HEK293 (cell line): ENCODE data around the gene CD300LB.

Source experiments
- KLF8 ChIP-seq: fragments of 450-650 bp; formaldehyde crosslinking; IDR thresholded peaks from 2 replicates; pipeline ENCODE4 v1.5.1; 2016; ENCODE audit warnings: missing biosample characterization, missing genetic modification characterization
- KLF9 ChIP-seq: fragments of 450-650 bp; formaldehyde crosslinking; IDR thresholded peaks from 2 replicates; pipeline ENCODE4 v1.5.1; 2016; ENCODE audit warnings: missing biosample characterization, missing genetic modification characterization, low read depth
- TSHZ1 ChIP-seq: fragments of 450-650 bp; formaldehyde crosslinking; IDR thresholded peaks from 2 replicates; pipeline ENCODE4 v1.5.1; 2016; ENCODE audit warnings: missing biosample characterization, missing genetic modification characterization, borderline replicate concordance
- ZNF133 ChIP-seq: fragments of 450-650 bp; formaldehyde crosslinking; IDR thresholded peaks from 2 replicates; pipeline ENCODE4 v1.5.1; 2016; ENCODE audit warnings: missing biosample characterization, missing genetic modification characterization
- ZNF341 ChIP-seq: fragments of 450-650 bp; formaldehyde crosslinking; IDR thresholded peaks from 2 replicates; pipeline ENCODE4; 2016; ENCODE audit warnings: low read depth, missing biosample characterization, missing genetic modification characterization
- ZNF350 ChIP-seq: fragments of 450-650 bp; formaldehyde crosslinking; IDR thresholded peaks from 2 replicates; pipeline ENCODE4 v1.5.0; 2017; ENCODE audit warnings: missing biosample characterization, mild to moderate bottlenecking, missing genetic modification characterization
- ZNF501 ChIP-seq: fragments of 450-650 bp; formaldehyde crosslinking; IDR thresholded peaks from 2 replicates; pipeline ENCODE4 v1.5.1; 2016; ENCODE audit warnings: missing biosample characterization, missing genetic modification characterization
- ZSCAN30 ChIP-seq: fragments of 450-650 bp; IDR thresholded peaks from 2 replicates; pipeline ENCODE4 v1.5.1; 2018; ENCODE audit warnings: missing biosample characterization, mild to moderate bottlenecking, missing genetic modification characterization, moderate library complexity
- TF ChIP-seq, protein P1 (sequence below): fragments of 450-650 bp; formaldehyde crosslinking; IDR thresholded peaks from 2 replicates; pipeline ENCODE4 v1.5.1; 2016; ENCODE audit warnings: missing biosample characterization, missing genetic modification characterization
- TF ChIP-seq, protein P2 (sequence below): fragments of 450-650 bp; formaldehyde crosslinking; IDR thresholded peaks from 2 replicates; pipeline ENCODE4; 2016; ENCODE audit warnings: missing biosample characterization, missing genetic modification characterization
- TF ChIP-seq, protein P3 (sequence below): fragments of 450-650 bp; formaldehyde crosslinking; IDR thresholded peaks from 2 replicates; pipeline ENCODE4 v1.5.1; 2016; ENCODE audit warnings: missing biosample characterization, missing genetic modification characterization

DNA sequence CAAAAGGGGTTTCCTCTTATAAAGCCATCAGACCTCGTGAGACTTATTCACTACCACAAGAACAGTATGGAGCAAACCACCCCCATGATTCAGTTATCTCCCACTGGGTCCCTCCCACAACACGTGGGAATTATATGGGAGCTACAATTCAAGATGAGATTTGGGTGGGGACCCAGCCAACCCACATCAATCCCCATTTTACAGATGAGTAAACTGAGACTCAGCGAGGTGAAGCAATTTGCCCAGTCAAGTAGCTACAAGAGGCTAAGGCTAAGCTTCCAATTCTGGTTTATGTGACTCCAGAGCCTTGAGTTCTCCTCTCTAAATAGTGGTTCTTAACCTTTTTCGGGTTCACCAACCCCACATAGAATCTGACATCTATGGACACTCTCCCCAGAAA, 56.1 kb downstream of the CD300LB start:
- TF ChIP-seq KLF9 (no peak), ZSCAN30 (tag by site-specific recombination) (no peak), TSHZ1 (tag by site-specific recombination) (no peak), ZNF350 (tag by site-specific recombination) (no peak), KLF8 (tag by site-specific recombination) (no peak), ZNF501 (no peak), ZNF133 (no peak), ZNF341 (tag by site-specific recombination) (no peak)
- TF ChIP-seq, protein P1, sequence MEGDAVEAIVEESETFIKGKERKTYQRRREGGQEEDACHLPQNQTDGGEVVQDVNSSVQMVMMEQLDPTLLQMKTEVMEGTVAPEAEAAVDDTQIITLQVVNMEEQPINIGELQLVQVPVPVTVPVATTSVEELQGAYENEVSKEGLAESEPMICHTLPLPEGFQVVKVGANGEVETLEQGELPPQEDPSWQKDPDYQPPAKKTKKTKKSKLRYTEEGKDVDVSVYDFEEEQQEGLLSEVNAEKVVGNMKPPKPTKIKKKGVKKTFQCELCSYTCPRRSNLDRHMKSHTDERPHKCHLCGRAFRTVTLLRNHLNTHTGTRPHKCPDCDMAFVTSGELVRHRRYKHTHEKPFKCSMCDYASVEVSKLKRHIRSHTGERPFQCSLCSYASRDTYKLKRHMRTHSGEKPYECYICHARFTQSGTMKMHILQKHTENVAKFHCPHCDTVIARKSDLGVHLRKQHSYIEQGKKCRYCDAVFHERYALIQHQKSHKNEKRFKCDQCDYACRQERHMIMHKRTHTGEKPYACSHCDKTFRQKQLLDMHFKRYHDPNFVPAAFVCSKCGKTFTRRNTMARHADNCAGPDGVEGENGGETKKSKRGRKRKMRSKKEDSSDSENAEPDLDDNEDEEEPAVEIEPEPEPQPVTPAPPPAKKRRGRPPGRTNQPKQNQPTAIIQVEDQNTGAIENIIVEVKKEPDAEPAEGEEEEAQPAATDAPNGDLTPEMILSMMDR = no peak
- TF ChIP-seq, protein P2, sequence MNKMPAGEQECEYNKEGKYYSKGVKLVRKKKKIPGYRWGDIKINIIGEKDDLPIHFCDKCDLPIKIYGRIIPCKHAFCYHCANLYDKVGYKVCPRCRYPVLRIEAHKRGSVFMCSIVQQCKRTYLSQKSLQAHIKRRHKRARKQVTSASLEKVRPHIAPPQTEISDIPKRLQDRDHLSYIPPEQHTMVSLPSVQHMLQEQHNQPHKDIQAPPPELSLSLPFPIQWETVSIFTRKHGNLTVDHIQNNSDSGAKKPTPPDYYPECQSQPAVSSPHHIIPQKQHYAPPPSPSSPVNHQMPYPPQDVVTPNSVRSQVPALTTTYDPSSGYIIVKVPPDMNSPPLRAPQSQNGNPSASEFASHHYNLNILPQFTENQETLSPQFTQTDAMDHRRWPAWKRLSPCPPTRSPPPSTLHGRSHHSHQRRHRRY (tag by site-specific recombination) = no peak
- TF ChIP-seq, protein P3, sequence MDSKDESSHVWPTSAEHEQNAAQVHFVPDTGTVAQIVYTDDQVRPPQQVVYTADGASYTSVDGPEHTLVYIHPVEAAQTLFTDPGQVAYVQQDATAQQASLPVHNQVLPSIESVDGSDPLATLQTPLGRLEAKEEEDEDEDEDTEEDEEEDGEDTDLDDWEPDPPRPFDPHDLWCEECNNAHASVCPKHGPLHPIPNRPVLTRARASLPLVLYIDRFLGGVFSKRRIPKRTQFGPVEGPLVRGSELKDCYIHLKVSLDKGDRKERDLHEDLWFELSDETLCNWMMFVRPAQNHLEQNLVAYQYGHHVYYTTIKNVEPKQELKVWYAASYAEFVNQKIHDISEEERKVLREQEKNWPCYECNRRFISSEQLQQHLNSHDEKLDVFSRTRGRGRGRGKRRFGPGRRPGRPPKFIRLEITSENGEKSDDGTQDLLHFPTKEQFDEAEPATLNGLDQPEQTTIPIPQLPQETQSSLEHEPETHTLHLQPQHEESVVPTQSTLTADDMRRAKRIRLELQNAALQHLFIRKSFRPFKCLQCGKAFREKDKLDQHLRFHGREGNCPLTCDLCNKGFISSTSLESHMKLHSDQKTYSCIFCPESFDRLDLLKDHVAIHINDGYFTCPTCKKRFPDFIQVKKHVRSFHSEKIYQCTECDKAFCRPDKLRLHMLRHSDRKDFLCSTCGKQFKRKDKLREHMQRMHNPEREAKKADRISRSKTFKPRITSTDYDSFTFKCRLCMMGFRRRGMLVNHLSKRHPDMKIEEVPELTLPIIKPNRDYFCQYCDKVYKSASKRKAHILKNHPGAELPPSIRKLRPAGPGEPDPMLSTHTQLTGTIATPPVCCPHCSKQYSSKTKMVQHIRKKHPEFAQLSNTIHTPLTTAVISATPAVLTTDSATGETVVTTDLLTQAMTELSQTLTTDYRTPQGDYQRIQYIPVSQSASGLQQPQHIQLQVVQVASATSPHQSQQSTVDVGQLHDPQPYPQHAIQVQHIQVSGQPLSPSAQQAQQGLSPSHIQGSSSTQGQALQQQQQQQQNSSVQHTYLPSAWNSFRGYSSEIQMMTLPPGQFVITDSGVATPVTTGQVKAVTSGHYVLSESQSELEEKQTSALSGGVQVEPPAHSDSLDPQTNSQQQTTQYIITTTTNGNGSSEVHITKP (tag by site-specific recombination) = no peak
